Ovary (tissue), 3 donors: ENCODE results near the gene ZSCAN9.

ENCODE experiments used
- POLR2A ChIP-seq: fragments of 450-650 bp; IDR thresholded peaks from one replicate; pipeline ENCODE4 v1.6.1; 2017; ENCODE audit warnings: antibody characterized with exemption, mild to moderate bottlenecking, moderate library complexity
- TF ChIP-seq, protein P1 (sequence below), 3 donors: fragments of 450-650 bp in 2 of 3; fragments of 200-600 bp in 1 of 3; IDR thresholded peaks; one replicate each; pipeline versions ENCODE4 v1.5.1 to v1.8.0; 2016 to 2022; ENCODE audit warnings: antibody characterized with exemption in 3 of 3, mild to moderate bottlenecking in 1 of 3
- donor health status: DM: no; HTN: no; CAD: no.

DNA sequence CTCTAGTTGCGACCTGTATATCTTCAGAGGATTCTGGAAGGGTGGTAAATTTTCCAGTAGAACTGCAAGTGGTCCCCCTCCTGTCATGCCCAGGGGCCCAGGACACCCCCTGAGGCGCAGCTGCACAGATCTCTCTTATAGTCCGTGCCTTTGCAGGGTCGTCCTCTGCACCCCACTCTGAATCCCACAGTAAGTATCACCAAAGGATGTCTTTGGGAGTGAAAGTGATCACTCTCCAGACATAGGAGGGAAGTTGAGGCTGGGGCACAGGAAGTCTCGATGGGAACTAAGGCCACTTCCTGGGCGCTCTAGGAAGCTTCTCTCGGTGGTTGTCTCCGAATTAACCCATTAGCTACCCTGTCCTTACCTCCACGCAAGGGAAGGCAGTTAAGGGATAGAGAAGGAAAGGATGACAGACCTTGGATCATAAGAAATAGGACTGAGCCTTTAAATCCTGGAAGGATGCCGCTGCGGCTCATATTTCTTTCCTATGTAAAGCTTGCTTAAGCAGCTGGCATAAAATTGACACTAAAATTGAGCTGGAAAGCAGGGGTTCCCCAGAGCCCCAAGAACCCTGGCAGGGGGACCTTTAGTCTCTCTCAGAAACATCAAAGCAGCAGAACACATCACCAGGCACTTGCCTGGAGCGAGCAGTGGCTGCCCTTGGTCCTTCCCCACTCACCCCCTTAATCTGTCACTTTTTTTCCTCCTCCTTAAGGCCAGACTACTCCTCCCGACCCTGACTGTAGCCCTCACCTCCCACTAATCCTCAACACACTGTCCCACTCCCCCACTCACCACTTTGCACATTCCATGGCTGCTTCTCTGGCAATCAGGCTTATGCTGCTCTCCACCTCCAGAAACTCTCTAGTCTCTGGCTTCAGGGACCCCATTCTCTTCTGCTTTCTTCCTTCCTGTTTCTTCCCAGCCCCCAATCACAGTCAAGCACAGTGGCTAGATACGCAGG lies 27.2 kb downstream of the ZSCAN9 start, which contains the start of gene ZKSCAN4:
- no peak for TF ChIP-seq POLR2A
- TF ChIP-seq, protein P1, sequence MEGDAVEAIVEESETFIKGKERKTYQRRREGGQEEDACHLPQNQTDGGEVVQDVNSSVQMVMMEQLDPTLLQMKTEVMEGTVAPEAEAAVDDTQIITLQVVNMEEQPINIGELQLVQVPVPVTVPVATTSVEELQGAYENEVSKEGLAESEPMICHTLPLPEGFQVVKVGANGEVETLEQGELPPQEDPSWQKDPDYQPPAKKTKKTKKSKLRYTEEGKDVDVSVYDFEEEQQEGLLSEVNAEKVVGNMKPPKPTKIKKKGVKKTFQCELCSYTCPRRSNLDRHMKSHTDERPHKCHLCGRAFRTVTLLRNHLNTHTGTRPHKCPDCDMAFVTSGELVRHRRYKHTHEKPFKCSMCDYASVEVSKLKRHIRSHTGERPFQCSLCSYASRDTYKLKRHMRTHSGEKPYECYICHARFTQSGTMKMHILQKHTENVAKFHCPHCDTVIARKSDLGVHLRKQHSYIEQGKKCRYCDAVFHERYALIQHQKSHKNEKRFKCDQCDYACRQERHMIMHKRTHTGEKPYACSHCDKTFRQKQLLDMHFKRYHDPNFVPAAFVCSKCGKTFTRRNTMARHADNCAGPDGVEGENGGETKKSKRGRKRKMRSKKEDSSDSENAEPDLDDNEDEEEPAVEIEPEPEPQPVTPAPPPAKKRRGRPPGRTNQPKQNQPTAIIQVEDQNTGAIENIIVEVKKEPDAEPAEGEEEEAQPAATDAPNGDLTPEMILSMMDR (IDR thresholded peaks at IDR 0.05): no peak
